22Rv1 (cell line): ENCODE data around the gene ERVFRD-1.

ENCODE experiments used
- CTCF ChIP-seq: fragments of 450-650 bp; IDR thresholded peaks from 2 replicates; pipeline ENCODE4 v1.5.1; 2017; ENCODE audit warnings: mild to moderate bottlenecking
- ZFX ChIP-seq: fragments of 450-650 bp; IDR thresholded peaks from 2 replicates; pipeline ENCODE4 v1.6.1; 2017; ENCODE audit warnings: antibody characterized with exemption, borderline replicate concordance

DNA sequence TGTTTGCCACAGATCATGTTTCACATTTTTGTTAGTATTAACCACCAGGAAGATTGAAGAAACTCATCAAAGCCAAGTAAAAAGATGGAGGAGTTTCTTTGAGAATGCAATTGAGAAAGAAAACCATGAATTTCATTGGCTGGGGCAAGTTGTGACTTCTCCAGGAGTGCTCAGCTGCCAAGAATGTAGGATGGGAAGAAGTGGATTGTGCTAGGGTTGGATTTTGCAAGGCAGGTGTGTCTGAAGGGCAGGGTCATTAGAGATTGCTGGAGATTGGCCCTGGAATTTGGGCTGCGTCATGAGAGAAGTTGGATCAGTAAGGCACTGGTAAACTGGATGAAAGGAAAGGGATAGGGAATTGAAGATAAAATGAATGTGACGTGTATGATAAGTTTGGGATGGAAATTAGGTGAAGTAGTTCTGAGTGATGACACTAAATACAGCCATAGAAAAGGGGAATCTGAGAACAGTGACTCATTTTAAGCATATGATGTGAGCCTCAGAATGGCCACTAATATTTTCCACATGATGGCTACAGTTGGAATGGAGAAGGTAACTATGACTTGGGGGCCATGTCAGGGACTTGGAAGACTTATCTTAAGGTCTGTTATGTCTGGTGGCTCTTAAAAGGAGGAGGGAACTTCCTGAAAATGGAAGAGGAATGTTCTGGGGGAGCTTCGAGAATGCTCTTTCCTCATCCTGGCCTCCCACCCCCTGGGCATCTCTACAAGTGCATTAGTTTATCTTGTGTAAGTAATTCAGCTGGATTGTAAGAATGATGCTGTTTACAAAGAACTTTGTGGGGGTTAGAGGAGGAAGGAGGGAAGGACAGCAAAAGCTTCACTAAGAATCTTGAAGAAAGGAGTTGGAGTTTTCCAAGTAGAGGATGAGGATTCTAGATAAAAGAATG lies 27.8 kb upstream of the ERVFRD-1 start:
- TF ChIP-seq CTCF (no peak), ZFX (no peak)
